ENCODE results near the gene GATA3.

GATA3 gene

DNA sequence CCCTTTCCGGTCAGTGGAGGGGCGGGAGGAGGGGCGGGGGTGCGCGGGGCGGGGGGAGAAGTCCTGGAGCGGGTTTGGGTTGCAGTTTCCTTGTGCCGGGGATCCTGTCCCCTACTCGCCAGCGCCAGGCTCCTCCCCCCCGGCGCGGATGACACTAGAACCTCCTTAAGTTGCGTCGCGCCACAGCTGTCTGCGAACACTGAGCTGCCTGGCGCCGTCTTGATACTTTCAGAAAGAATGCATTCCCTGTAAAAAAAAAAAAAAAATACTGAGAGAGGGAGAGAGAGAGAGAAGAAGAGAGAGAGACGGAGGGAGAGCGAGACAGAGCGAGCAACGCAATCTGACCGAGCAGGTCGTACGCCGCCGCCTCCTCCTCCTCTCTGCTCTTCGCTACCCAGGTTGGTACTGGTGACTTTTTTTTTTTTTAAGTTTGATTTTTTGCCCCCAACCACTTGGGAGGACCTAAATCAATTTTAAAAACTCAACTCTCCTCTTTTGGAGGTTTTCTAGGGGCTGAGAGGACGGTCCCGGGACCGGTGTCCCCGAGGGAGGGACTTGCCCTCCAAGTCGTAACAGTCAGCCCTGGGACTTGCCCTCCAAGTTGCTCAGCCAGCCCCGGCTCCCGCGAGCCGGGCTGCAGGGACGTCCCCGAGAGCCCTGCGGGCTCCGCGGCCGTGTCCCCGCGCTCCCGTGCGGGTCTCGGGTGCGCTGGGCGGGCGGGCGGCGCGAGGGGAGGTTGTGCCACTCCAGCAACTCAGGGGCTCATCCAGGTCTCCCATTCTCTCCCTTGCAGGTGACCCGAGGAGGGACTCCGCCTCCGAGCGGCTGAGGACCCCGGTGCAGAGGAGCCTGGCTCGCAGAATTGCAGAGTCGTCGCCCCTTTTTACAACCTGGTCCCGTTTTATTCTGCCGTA is at the start of gene GATA3:
TSS of gene GATA3 (plus strand) at position 195 of the 914 bp plus-strand sequence. CDS start 968 bp downstream, outside the sequence.
- Histone ChIP-seq H3K27me3 (ENCODE audit: control insufficient read depth in 5 of 5, insufficient read depth in 4 of 5, low read length in 5 of 5) (peaks cover 26 to 39% (median 36%) of the 10 kb centered on the region in 5 donors), H3K4me3 (ENCODE audit: low read depth in 1 of 5, low read length in 5 of 5) (peak within 1 kb of the TSS; percentile 70 to 85 (median 77)), H3K4me1 (ENCODE audit: control insufficient read depth in 5 of 5, insufficient read depth in 5 of 5, low read length in 5 of 5) (peaks cover 2 to 93% (median 69%) of the 10 kb centered on the region in 5 donors), H3K27ac (ENCODE audit: low read depth, low read length) (peak within 1 kb of the TSS; percentile 45), H3K9ac (ENCODE audit: low read length in 5 of 5) (peak within 1 kb of the TSS in 4 of 5 donors; percentile 40 to 75 (median 70)), H3K9me3 (ENCODE audit: control insufficient read depth in 5 of 5, low read length in 5 of 5) (no peaks in the 10 kb centered on the region), H3K36me3 (ENCODE audit: control insufficient read depth in 5 of 5, insufficient read depth in 5 of 5, low read length in 5 of 5) (peaks cover 0 to 4% (median 0%) of the 10 kb centered on the region in 5 donors)

DNA sequence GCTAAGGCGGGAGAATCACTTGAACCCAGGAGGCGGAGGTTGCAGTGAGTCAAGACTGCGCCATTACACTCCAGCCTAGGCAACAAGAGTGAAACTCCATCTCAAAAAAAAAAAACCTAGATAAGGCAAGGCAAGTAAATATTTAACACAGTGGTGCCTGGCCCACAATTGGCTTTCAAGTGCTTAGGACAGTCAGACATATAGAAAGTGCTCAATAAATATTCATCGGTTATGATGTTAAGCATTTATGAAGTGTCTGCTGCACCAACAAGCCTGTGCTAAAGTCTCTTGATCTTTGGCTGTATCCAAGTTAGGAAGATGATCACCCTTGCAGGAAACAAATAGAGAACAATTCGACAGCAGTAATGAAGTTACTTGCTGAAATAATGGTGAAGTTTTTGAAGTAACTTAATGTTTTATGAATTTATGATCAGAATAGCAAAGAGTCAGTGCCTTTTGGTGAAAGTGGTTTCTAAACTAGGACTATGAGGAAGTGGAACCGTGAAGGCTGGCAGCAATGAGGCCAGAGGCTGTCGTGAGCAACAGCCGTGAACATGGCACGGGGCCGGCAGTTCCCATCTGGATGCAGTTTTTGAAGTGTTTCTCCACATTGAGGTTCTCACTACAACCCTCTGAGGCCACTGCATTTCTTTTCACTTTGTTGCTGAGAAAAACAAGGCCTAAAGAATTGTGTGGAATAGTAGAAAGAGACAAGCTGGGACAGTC is 48.1 kb upstream of the GATA3 start:
- H3K9ac ChIP-seq (ENCODE audit: low read length in 5 of 5): no peak overlapping the region
- peaks cover 7 to 27% (median 13%) of the 10 kb centered on the region in 5 donors for H3K36me3 ChIP-seq (ENCODE audit: control insufficient read depth in 5 of 5, insufficient read depth in 5 of 5, low read length in 5 of 5)
- H3K9me3 ChIP-seq (ENCODE audit: control insufficient read depth in 5 of 5, low read length in 5 of 5): peaks cover 3 to 12% (median 9%) of the 10 kb centered on the region in 5 donors
- H3K4me1 ChIP-seq (ENCODE audit: control insufficient read depth in 5 of 5, insufficient read depth in 5 of 5, low read length in 5 of 5): no peaks in the 10 kb centered on the region
- H3K27ac ChIP-seq (ENCODE audit: low read depth, low read length): no peak overlapping the region
- H3K4me3 ChIP-seq (ENCODE audit: low read depth in 1 of 5, low read length in 5 of 5): no peak overlapping the region
- no peaks in the 10 kb centered on the region for H3K27me3 ChIP-seq (ENCODE audit: control insufficient read depth in 5 of 5, insufficient read depth in 4 of 5, low read length in 5 of 5)

DNA sequence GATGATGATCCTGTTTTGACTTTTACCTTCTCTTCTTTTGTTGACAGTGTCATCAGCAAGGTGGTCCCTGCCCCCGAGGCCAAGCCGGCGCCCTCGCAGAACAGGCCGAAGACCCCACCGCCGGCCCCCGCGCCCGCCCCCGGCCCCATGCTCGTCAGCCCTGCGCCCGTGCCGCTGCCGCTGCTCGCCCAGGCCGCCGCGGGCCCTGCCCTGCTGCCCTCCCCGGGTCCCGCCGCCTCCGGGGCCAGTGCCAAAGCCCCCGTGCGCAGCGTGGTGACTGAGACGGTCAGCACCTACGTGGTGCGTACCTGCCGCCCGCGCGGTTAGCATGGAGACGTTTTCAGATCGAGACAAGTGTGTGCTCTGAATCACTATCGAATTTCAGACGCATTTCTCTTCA is 45.5 kb upstream of the GATA3 start:
- H3K9me3 ChIP-seq (ENCODE audit: control insufficient read depth in 5 of 5, low read length in 5 of 5): peaks cover 0 to 5% (median 2%) of the 10 kb centered on the region in 5 donors
- H3K27ac ChIP-seq (ENCODE audit: low read depth, low read length): no peak overlapping the region
- no peak overlapping the region for H3K9ac ChIP-seq (ENCODE audit: low read length in 5 of 5)
- no peaks in the 10 kb centered on the region for H3K27me3 ChIP-seq (ENCODE audit: control insufficient read depth in 5 of 5, insufficient read depth in 4 of 5, low read length in 5 of 5)
- H3K4me1 ChIP-seq (ENCODE audit: control insufficient read depth in 5 of 5, insufficient read depth in 5 of 5, low read length in 5 of 5): no peaks in the 10 kb centered on the region
- H3K36me3 ChIP-seq (ENCODE audit: control insufficient read depth in 5 of 5, insufficient read depth in 5 of 5, low read length in 5 of 5): peaks cover 10 to 40% (median 19%) of the 10 kb centered on the region in 5 donors
- H3K4me3 ChIP-seq (ENCODE audit: low read depth in 1 of 5, low read length in 5 of 5): no peak overlapping the region

DNA sequence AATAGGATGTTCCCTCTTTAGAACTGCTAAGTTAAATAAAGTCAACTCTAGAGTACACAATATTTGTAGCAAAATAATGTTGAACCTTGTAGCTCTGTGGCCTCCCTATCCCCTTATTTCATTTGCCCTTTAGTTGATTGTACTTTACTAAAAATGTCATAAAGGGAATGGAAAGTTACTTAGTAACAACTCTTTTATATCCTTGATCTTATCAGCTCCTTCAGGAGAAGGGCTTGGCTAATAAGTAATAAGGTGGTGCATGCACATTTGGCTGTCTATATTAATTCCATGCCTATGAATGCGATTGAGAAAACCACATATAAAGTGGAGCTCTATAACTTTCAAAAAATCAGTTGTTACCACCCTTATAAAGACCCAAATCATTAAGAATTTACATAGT is 41.5 kb upstream of the GATA3 start:
- Histone ChIP-seq H3K9ac (ENCODE audit: low read length in 5 of 5) (no peak overlapping the region), H3K4me1 (ENCODE audit: control insufficient read depth in 5 of 5, insufficient read depth in 5 of 5, low read length in 5 of 5) (no peaks in the 10 kb centered on the region), H3K9me3 (ENCODE audit: control insufficient read depth in 5 of 5, low read length in 5 of 5) (no peaks in the 10 kb centered on the region), H3K4me3 (ENCODE audit: low read depth in 1 of 5, low read length in 5 of 5) (no peak overlapping the region), H3K27ac (ENCODE audit: low read depth, low read length) (no peak overlapping the region), H3K27me3 (ENCODE audit: control insufficient read depth in 5 of 5, insufficient read depth in 4 of 5, low read length in 5 of 5) (no peaks in the 10 kb centered on the region), H3K36me3 (ENCODE audit: control insufficient read depth in 5 of 5, insufficient read depth in 5 of 5, low read length in 5 of 5) (peaks cover 13 to 49% (median 28%) of the 10 kb centered on the region in 5 donors)

DNA sequence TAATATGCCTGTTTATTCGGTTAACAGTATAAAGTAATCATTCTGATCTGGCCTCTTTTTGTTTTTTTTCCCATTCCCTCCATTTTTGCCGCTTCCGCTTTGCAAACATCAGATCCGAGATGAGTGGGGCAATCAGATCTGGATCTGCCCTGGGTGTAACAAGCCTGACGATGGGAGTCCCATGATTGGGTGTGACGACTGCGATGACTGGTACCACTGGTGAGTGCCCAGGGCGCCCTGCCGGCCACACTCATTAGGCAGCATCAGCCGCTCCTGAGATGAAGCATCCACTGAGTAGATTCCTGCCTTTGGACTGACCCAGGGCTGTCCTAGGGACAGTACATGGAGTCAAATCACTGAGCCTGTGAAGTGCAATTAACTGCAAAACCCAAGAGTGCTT is 40.9 kb upstream of the GATA3 start:
- Histone ChIP-seq H3K9ac (ENCODE audit: low read length in 5 of 5) (no peak overlapping the region), H3K36me3 (ENCODE audit: control insufficient read depth in 5 of 5, insufficient read depth in 5 of 5, low read length in 5 of 5) (peaks cover 13 to 45% (median 28%) of the 10 kb centered on the region in 5 donors), H3K4me1 (ENCODE audit: control insufficient read depth in 5 of 5, insufficient read depth in 5 of 5, low read length in 5 of 5) (no peaks in the 10 kb centered on the region), H3K27ac (ENCODE audit: low read depth, low read length) (no peak overlapping the region), H3K4me3 (ENCODE audit: low read depth in 1 of 5, low read length in 5 of 5) (no peak overlapping the region), H3K27me3 (ENCODE audit: control insufficient read depth in 5 of 5, insufficient read depth in 4 of 5, low read length in 5 of 5) (no peaks in the 10 kb centered on the region), H3K9me3 (ENCODE audit: control insufficient read depth in 5 of 5, low read length in 5 of 5) (no peaks in the 10 kb centered on the region)

DNA sequence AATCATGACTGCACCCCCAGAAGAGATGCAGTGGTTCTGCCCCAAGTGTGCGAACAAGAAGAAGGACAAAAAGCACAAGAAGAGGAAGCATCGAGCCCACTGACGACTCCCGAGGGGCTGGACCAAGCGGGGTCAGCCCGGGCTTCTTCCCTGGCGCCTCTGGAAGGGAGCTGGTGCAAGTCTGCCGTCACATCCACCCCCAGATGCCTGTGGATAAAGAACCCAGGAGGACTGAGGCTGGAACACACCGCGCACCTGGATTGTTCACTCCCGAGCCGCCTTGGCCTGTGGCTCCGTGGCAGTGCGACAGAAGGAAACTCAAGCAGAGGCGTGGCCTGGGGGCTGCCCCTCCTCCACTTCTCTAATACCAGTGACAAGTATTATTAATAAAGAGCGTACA is 39.8 kb upstream of the GATA3 start:
- H3K9me3 ChIP-seq (ENCODE audit: control insufficient read depth in 5 of 5, low read length in 5 of 5): no peaks in the 10 kb centered on the region
- H3K4me3 ChIP-seq (ENCODE audit: low read depth in 1 of 5, low read length in 5 of 5): no peak overlapping the region
- peaks cover 13 to 39% (median 24%) of the 10 kb centered on the region in 5 donors for H3K36me3 ChIP-seq (ENCODE audit: control insufficient read depth in 5 of 5, insufficient read depth in 5 of 5, low read length in 5 of 5)
- H3K27me3 ChIP-seq (ENCODE audit: control insufficient read depth in 5 of 5, insufficient read depth in 4 of 5, low read length in 5 of 5): no peaks in the 10 kb centered on the region
- H3K9ac ChIP-seq (ENCODE audit: low read length in 5 of 5): no peak overlapping the region
- no peaks in the 10 kb centered on the region for H3K4me1 ChIP-seq (ENCODE audit: control insufficient read depth in 5 of 5, insufficient read depth in 5 of 5, low read length in 5 of 5)
- H3K27ac ChIP-seq (ENCODE audit: low read depth, low read length): no peak overlapping the region

DNA sequence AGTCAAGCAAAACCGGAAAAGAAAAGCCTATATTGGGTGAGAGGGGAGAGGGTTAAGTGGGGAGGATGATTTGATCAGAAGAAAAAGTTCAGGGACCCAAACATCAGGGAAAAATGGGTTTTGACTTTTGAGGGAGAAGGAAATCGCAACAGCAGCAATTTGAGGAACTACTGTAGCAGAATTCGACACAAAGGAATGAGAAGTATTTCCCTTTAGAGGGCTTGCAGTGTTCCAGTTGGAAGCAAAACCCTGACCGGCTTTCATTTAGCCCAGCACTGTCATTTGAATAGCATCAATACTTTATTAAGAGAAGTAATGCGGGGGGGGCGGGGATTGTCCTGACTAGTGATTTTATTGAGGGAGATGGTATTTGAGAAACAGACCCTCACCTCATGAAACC is 37.2 kb upstream of the GATA3 start:
- Histone ChIP-seq H3K9ac (ENCODE audit: low read length in 5 of 5) (no peak overlapping the region), H3K4me1 (ENCODE audit: control insufficient read depth in 5 of 5, insufficient read depth in 5 of 5, low read length in 5 of 5) (no peaks in the 10 kb centered on the region), H3K4me3 (ENCODE audit: low read depth in 1 of 5, low read length in 5 of 5) (no peak overlapping the region), H3K27ac (ENCODE audit: low read depth, low read length) (no peak overlapping the region), H3K27me3 (ENCODE audit: control insufficient read depth in 5 of 5, insufficient read depth in 4 of 5, low read length in 5 of 5) (no peaks in the 10 kb centered on the region), H3K9me3 (ENCODE audit: control insufficient read depth in 5 of 5, low read length in 5 of 5) (no peaks in the 10 kb centered on the region), H3K36me3 (ENCODE audit: control insufficient read depth in 5 of 5, insufficient read depth in 5 of 5, low read length in 5 of 5) (peaks cover 10 to 18% (median 16%) of the 10 kb centered on the region in 5 donors)

DNA sequence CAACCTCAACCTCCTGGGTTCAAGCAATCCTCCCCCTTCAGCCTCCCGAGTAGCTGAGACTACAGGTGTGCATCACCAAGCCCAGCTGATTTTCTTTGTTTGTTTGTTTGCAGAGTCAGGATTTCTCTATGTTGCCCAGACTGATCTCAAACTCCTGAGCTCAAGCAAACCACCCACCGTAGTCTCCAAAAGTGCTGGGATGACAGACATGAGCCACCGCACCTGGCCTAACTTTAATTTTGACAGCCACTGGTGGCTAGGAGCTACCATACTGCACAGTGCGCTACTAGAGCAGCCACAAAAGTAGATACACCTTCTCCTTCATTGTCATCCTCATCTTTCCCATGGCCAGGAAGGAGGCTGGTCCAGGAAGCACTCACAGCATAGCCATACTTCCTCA is 31.2 kb upstream of the GATA3 start:
- H3K27me3 ChIP-seq (ENCODE audit: control insufficient read depth in 5 of 5, insufficient read depth in 4 of 5, low read length in 5 of 5): peaks cover 0 to 18% (median 13%) of the 10 kb centered on the region in 5 donors

DNA sequence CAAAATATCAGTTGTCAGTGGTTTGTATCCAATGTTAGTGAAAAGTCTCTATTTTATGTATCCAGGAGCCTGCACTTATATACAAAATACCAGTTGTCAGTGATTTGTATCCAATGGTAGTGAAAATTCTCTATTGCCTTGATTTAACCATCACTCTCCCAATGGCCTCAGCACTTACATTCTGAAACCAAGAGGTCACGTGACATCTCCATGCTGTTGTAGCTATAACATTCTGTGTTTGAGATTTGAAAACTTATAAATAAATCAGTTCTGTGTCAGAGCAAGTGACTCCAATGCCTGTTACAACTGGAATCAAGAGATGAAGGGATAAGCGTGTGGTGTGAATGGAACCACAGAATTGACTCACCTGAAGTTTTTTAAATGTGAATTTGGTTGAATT is 30.6 kb upstream of the GATA3 start:
- no peaks in the 10 kb centered on the region for H3K9me3 ChIP-seq (ENCODE audit: control insufficient read depth in 5 of 5, low read length in 5 of 5)
- H3K36me3 ChIP-seq (ENCODE audit: control insufficient read depth in 5 of 5, insufficient read depth in 5 of 5, low read length in 5 of 5): no peaks in the 10 kb centered on the region
- H3K9ac ChIP-seq (ENCODE audit: low read length in 5 of 5): no peak overlapping the region
- no peaks in the 10 kb centered on the region for H3K4me1 ChIP-seq (ENCODE audit: control insufficient read depth in 5 of 5, insufficient read depth in 5 of 5, low read length in 5 of 5)
- H3K27me3 ChIP-seq (ENCODE audit: control insufficient read depth in 5 of 5, insufficient read depth in 4 of 5, low read length in 5 of 5): peaks cover 0 to 18% (median 13%) of the 10 kb centered on the region in 5 donors
- H3K27ac ChIP-seq (ENCODE audit: low read depth, low read length): no peak overlapping the region
- no peak overlapping the region for H3K4me3 ChIP-seq (ENCODE audit: low read depth in 1 of 5, low read length in 5 of 5)

More for the DNA sequence above, 31.2 kb upstream of the GATA3 start:
- H3K9me3 ChIP-seq (ENCODE audit: control insufficient read depth in 5 of 5, low read length in 5 of 5): no peaks in the 10 kb centered on the region
- H3K27ac ChIP-seq (ENCODE audit: low read depth, low read length): no peak overlapping the region
- H3K4me1 ChIP-seq (ENCODE audit: control insufficient read depth in 5 of 5, insufficient read depth in 5 of 5, low read length in 5 of 5): no peaks in the 10 kb centered on the region
- no peak overlapping the region for H3K4me3 ChIP-seq (ENCODE audit: low read depth in 1 of 5, low read length in 5 of 5)
- no peaks in the 10 kb centered on the region for H3K36me3 ChIP-seq (ENCODE audit: control insufficient read depth in 5 of 5, insufficient read depth in 5 of 5, low read length in 5 of 5)
- H3K9ac ChIP-seq (ENCODE audit: low read length in 5 of 5): no peak overlapping the region
